Keratinocyte (primary cell): ENCODE data around the gene ZBTB24.

ENCODE experiments used
- CTCF ChIP-seq, 3 experiments: IDR thresholded peaks in 1 of 3; conservative IDR thresholded peaks in 1 of 3; optimal IDR thresholded peaks in 1 of 3; 2 replicates in 2 of 3; 3 replicates in 1 of 3; pipeline versions ENCODE3 to v1.5.1; 2011; ENCODE audit warnings: low read length in 3 of 3, mild to moderate bottlenecking in 3 of 3, moderate library complexity in 2 of 3, control low read depth in 1 of 3, inconsistent platforms in 1 of 3; ENCODE audit not compliant: insufficient read depth in 2 of 3; ENCODE audit errors: extremely low read depth in 1 of 3
- EZH2 ChIP-seq: IDR thresholded peaks from one replicate; pipeline ENCODE4 v1.6.1; 2012; ENCODE audit warnings: inconsistent platforms, mild to moderate bottlenecking, low read length, moderate library complexity

- TF ChIP-seq CTCF (optimal IDR thresholded peaks at IDR 0.05 in 1 of 3, IDR thresholded peaks at IDR 0.05 in 1 of 3, conservative IDR thresholded peaks at IDR 0.05 in 1 of 3; ENCODE audit: extremely low read depth in 1 of 3, insufficient read depth in 2 of 3, low read length in 3 of 3) = no peak
- TF ChIP-seq EZH2 = no peak
Measured at GRCh38 chr6:109510358-109510757, 27.3 kb upstream of the ZBTB24 start.
